ENCODE data around the gene CLEC20A.

CLEC20A gene

DNA sequence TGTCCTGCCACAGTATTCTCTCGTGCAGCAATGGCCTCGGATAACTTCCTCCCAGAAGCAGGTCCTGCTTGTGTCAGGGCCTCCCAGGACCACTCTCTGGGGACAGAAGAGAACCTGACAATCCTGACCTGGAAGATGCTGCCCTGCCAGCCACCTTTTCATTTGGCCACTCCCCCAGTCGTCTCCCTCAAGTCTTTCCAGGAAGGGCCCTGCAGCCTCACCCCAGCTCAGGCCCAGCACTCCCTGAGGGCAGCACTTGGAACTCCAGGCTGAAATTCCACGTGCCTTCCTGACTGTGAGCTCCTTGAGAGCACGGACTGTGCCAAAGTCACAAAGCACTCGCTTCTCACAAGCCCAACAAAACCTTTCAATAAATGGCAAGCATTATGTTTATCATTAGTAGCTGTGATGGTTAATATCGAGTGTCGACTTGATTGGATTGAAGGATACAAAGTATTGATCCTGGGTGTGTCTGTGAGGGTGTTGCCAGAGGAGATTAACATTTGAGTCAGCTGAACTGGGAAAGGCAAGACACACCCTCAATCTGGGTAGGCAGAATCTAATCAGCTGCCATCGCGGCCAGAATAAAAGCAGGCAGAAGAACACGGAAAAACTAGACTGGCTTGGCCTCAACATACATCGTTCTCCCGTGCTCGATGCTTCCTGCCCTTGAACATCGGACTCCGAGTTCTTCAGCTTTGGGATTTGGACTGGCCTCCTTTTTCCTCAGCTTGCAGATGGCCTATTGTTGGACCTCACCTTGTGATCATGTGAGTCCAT lies 2.3 kb upstream of the CLEC20A start:
- DNase-seq, result no peak

DNA sequence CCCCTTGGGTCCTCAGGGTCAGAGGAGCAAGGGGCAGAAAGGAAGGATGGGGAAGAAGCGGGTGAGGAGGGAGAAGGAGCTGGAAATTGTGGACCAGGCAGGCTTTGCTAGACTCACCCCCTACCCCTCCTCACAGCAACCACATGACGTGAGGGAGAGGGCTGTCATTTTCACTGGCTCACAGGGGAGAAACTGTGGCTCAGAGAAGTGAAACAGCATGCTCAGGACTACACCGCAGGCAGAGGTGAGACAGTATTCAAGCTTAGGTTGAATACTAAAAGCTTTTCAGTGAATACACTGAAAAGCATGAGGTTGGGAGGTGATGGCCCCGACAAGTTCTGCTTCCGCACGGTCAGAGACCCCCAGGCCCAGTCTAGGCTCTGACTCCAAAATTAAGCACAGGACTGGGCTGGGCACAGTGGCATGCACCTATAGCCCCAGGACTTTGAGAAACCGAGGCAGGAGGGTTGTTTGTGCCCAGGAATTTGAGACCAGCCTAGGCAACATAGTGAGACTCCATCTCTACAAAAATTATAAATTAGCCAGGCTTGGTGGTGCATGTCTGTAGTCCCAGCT lies 1.2 kb upstream of the CLEC20A start:
- no peak for DNase-seq

DNA sequence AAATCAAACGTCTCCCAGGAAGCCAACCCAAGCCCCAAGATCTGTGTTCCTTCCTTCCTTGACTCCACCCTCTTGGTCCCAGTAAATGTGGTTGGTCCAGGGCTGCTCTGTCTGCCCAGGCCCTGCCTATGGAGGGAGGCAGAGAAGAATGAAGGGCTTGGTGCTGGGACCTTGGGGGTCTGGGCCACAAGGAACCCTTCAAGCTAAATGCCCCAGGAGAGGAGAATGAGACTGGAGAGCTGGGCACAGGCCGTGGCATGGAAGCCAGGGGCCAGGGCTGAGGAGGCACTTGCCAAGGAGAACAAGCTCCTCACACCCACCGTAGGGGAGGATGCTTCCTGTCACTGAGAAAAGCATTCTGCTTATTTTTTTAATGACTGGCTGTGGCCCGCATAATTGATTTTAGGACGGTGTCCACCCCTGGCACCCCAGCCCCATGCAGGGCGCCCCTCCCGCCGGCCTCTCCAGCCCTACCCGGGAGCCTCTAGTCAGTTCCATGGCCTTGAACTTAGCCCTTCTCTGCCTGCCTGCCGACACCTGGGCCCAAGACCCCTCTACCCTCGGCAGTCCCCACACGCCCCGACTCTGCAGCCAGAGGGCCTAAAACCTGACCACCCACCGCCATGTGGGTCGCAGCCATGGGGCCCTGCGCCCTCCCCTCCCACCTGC lies 889 bp downstream of the CLEC20A start:
- no peak for DNase-seq

DNA sequence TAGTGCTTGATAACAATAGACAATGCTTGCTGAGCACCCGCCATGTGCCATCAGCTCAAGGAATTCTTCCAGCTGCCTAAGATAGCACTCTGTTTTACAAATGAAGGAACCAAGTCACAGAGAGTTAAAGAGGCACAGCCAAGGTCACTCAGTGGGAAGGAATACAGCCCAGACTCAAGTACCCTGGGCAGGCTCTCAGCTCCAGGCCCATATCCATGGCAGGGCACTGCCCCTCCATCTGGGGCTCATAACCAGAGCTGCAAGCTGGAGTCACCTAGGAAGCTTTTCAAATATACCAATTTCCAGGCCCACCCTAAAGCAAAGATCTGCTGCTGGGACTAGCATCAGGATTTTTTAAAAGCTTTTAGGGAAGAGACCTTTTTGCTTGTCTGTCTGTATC lies 1.6 kb downstream of the CLEC20A start:
- no peak for DNase-seq

DNA sequence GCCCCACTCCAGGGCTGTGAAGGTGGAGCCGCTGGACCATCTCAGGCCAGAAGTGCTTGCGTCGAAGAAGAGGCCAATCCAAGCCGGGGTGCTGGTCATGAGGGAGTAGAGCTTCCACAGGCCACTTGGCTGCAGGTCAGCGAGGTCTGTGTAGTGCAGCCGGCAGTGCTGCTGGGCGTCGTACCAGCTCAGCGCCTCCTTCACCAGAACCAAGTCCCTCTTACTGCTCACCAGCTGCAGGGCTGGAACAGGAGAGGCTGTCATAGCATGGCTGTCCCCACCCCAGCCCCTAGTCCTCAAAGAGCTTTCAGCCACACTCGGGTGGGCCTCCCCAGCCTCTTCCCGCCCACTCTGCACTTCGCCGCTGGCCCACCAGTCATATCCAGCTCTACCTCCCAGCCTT lies 2.2 kb downstream of the CLEC20A start:
- no peak for DNase-seq

DNA sequence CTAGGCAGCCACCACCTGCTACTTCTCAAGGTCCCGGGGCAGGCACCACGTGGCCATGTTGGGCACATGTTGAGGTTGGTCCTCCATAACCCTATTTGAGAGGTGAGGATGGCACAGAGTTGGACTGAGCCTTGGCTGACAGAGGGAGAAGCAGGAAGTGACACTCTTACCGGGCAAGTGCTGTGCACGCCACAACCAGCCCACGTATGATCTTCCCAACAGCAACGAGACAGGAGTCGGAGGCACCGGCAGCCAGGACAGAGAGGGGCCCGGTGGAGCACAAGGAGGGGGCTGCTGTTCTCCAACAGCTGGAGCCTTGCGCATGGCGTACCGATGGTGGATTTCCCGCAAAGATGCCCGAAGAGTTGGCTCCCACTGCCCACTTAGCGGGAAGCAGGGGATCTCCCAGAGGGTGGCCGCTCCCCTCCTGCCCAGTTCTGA lies 3.4 kb downstream of the CLEC20A start:
- DNase-seq, result no peak

DNA sequence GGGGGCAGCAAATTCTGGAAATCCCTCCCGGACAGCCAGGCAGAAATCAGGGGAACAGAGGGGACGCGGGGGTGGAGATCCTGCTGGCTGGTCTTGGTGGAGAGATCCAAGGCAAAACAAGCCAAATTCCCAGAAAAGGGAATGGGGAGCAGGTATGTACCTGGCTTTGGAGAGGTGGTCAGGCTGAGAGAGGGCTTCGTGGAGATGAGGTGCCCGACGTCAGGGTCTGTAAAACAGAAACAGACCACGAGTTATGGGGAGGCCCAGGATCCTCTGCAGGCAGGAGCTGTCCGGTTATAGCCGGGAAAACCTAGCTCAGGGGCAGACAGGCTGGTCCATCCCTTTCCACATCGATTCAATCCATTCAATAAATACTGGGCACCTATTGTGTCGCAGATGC lies 4.4 kb downstream of the CLEC20A start:
- DNase-seq, result no peak

DNA sequence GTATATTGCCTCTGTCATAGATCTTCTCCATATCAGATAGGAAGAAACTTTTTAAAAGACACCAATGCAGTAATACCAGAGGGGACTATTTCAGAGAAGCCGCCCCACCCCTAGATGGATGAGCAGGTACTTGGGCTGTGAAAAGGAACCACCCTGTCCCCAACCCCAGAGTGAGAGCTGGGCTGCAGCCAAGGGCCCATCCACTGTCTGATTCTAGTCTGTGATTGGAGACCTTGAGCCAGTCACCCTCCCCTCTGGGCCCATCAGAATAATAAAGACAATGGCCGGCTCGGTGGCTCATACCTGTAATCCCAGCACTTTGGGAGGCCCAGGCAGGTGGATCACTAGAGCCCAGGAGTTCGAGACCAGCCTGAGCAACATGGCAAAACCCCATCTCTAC lies 5.0 kb downstream of the CLEC20A start:
- DNase-seq, result no peak

DNA sequence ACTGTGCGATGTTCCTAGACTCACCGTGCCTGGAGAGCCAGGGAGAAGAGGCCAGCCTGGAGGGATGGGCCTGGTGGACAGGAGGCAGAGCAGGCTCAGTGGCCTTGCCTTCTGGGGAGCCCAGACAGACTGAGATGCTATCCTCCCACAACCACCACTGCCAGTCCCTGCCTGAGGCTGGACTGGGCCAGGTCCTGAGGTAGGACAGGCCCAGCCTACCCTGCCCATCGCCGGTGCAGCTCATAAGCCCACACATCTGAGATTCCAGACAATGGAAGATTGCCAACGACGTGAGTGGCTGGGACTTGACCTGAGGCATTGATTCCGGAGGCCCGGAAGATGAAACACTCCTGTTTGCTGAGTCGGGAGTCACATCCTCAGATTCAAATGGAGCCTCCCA lies 5.8 kb downstream of the CLEC20A start:
- no peak for DNase-seq

DNA sequence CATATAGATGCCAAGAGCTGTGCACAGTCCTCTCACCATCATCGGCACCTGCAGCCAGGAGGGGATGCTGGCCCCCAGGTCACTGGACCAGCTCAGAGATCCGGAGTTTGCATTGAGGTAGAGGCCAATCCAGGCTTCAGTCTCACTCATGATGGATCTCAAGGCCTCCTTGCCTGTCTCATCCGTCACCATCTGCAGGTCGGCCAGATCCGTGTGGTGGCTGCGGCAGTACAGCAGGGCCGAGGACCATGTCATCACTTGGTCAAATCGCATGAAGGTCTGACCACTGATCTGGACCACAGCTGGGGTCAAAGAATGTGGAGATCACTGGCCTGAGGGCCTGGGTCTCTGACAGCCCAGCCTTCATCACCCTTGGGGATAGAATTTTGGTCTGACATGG lies 6.6 kb downstream of the CLEC20A start:
- DNase-seq, result no peak

DNA sequence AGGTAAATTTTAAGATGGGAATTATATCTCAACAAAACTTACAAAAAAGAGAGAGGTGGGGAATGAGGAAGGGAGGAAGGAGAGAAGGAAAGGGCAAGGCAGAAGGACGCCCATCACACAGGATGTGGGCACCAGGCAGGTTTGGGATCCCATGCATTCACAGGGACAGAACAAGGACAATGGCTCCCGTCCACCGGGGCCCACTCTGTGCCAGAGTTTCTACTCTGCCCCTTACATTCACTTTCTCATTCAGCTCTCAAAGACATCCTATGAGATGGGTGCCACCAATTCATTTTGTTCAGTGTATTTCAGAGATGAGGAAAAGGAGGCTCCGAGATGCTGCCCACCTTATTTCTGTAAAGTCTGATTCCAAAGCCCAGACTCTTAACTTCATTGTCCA lies 7.4 kb downstream of the CLEC20A start:
- DNase-seq, result no peak

DNA sequence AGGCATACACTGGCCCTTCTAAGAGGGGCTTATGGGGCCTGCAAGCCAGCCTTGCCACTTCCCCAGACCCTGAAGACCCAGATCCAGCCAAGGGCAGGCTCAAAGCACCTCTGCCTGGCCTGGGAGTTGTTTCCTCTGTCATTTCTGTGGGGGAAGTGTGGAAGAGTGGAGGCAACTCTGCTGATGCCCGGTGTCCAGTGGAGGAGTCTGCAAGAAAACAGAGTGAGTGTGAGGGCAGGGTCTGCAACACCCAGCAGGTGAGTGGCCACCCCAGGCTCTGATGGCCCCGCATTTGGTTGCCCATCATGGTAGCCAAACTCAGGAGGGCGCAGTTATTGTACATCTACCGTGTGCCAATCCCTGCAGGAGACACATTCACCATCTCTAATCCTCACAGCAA lies 8.4 kb downstream of the CLEC20A start:
- DNase-seq, result no peak

DNA sequence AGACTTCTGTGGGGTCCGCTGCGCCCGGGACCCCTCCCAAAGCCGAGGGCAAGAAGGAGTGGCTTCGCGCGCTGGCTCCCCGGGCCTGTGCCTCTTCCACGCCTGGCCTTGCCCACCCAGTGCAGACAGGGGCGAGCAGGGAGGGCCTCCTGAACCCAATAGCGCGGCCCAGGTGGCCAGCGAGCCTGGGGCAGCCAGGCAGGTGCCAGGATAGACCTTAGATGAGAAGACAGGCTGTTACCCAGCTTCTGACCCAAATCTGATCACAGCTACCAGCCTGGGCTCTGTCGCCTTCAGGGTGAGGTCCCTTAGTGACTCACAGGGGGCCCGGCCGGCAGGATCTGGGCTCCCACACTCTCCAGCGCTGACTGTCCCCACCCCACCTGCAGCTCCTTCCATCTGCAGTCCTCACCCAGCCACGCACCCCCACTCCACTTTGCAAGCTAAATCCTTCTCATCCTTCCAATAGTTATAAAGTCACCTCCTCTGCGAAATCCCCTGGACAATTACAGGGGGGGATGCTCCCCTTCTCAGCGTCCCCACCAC lies 9.6 kb downstream of the CLEC20A start:
- no peak for DNase-seq

DNA sequence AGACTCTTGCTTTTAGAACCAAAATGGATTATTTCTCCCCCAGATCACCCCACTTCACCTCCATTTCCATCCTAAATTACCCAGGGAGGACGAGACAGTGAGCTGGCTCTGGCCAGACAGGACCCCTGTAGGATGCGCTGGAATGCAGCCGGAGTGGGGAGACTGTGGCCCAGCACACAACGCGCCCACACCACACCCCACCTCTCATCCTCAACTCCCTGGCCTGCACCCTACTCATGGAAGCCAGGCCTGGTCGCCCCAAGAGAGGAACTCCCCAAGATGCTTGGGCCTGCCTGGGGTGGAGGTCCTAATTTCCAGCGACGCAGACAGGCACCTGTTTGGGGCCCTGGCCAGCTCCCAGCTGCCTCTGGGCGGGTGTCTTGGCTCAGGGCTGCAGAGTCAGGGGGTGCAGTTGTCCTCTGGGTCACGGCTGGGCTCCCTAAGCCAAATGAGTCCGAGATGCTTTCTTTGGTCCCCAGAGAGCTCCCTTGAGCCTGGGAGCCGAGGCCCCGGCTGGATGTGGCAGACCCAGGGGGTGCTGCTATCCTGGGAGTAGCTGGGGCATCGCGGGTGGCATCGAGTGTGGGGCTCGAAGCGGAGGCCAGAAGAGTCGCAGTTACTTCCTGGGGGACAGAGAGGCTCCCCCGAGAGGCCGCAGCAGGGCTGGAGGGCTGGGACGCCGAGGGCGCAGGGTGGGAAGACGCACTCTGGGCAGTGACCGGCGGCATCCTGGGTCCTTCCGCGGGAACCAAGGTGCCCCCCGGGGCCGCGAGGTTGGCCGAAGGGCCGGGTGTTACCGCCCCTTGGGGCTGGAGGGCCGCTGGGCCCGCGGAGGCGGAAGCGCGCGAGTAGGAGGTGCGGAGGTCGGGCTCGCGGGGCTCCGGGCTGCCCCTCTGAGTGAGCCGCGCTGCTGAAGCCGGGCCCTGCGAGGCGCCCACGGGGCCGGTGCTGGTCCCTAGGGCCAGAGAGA lies 10.4 kb downstream of the CLEC20A start:
- no peak for DNase-seq

DNA sequence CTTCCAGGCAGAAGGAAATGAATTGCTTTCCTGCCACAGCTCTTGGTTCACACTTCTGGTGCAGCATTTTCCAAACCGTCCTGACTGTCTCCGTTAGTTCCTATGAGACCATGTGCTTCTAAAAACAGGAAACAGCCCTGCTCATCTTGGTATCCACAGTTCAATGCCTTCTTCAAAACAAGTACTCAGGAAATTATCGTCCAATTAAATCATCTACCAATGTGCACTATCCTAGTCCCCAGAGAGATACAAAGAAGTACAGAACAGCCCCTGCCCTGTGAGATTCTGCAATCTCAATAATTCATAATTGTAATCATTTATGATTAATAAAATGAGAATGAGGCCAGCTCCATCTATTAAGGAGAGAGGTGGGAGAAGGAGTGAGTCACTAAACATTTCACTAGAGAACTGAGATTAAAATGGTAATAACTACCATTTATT lies 11.2 kb downstream of the CLEC20A start:
- DNase-seq, result no peak

DNA sequence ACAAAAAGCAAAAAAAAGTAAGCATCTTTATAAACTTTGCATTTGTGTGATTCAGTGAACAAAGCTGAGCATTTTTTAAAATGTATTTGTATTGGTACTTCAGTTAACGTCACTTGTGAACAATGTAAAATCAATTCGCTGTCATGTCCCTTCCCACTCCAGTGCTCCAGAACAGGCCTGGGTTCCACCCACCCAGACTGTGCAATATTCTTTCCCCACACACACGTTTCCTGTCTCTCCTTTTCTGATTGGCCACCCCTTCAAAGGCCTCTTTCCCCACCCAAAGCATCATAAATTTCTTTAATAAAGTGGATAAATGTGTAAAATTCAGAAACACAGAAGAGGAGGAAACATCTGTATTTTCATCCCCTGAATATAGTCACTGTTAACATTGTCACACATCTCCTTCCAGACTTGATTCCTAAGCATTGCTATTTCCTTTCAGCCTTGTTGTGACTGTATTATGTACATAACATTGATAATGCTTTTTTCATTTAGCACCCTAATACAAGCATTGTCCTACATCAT lies 12.0 kb downstream of the CLEC20A start:
- no peak for DNase-seq

DNA sequence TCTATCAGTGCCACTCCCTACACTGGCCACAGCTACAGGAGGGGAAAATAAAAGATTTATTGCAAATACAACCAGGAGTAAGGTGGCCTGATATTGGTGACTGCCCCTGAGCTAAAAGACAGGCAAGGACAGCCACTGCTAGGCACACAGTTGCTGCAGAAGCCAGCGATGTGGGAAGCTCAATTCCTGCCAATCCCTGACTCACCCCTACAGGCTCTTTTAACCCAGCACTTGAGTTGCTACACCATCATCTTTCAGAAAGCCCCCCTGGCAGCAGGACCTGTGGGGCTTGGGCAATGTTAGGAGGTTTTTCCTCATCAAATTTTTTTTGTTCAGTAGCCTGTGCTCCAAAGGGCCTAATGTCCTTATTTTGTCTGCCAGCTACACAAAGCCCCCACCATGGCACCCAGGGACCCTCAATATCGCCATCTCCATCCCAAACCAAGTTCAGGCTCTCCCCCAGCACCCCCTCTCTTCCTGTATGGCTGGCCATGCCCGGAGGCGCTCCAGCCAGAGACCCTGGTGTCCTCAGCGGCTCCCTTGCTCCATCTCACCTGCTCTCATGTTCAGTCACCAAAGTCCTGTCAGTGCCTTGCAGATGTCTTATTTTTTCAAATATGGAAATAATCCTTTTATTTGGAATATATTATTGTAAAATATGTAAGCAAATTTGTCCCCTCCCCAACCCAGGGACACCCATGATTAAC lies 13.4 kb downstream of the CLEC20A start:
- no peak for DNase-seq

DNA sequence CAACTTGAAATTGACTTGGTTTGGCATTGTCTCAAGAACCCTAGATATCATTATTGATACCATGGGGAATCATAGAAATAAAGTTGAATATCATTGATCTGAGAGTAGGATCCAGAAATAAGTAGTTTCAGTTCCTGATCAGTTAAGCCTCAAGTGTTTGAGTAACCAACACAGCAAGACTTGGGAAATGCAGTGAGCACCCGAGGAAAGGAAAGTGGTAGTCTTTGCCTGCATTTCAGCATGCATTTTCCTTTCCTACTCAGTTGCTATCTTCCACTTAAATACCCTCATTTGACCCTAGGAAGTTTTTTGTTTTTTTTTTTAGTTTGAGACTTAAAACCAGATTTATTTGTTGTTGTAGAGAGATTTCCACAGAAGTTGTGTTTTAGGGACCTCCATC lies 18.9 kb downstream of the CLEC20A start:
- peak; percentile 13 for DNase-seq

DNA sequence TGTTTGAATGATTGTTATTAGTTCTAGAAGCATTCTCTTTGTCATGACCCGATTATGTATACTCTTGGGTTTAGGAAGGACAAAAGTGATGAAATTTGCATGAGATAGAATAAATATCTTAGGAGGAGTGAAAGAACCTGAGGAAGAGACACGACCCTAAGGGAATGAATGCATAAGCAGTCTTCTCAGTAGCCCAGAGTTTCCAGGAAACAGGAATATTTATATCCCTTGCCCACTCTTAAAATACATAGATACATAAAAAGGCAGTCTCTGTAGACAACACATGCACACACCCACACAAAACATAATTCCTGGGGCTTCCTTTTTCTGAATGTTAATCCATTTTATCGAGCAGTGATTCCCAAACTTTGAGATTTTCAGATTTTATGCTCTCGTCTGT lies 19.4 kb downstream of the CLEC20A start:
- DNase-seq, result no peak

DNA sequence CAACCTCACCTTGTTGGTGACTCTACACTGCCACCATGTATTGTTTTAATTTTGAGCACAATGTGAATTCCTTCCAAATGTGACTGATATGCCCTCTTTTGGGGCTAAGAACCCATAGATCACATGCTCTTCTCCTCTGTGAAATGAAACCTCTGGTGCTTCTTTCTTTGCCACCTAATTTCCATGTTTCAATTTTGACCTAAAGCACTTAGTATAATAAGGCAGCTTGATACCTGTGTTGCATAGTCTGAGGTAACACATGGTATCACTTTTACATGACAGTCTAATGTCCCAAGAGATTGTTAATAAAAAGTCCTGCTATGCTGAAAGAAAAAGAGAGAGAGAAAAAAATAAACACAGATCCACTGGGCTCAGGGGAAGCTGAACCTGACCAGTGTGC lies 24.2 kb downstream of the CLEC20A start:
- DNase-seq, result no peak

DNA sequence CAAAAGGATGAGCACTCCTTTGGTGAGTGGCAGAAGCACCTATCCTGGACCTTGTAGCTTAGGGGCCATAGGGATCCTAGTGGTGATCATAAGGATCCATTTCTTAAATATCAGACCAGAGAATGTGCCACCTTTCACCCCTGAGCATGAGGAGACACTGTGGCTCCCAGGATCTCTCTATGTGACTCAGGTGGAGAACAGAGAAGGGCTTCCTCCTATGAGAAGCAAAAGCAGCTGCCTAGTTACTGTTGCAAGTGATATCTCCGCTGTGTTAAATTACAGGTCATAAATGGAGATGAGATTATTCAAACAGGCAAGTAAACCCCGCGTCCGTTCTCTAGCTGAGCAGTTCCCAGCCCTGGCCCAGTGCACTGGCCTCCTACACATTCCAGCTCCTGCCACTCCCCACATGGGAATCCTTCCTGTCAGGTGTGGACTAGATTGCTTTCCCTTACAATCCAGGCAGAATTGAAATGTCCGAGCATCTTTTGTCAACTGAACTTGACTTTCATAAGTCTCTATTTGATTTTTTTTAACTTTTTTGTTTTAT lies 26.3 kb downstream of the CLEC20A start:
- DNase-seq, result no peak

DNA sequence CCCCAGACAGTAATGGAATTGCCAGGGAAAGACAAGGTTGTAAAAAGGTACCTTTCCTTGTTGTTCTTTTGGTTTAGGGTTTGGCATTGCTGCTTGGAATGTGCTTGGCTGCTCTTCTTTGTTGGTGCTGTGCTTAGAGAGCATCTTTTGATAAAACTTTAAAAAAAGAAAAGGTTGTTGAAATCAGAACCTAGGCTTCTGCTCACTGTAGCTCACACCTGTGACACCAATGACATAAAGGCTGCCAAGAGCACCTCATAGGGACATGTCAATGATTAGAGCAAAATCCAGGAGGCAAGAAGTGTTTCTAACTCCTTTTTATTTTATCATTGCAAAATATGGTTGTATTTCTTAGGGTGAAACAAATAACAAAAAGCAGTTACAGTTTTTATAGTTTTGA lies 28.9 kb downstream of the CLEC20A start:
- DNase-seq, result no peak
